Vagina (tissue), 2 donors: Measurements from ENCODE around the gene SCML1.

Source experiments
- POLR2A ChIP-seq, 2 donors: fragments of 450-650 bp; IDR thresholded peaks; one replicate each; pipeline ENCODE4 v1.6.1; 2017; ENCODE audit warnings: antibody characterized with exemption in 2 of 2, mild to moderate bottlenecking in 2 of 2, moderate library complexity in 2 of 2
- POLR2AphosphoS5 ChIP-seq, 2 donors: sonication (generic); formaldehyde crosslinking; IDR thresholded peaks; one replicate each; pipeline ENCODE4 v1.9.0; 2017; ENCODE audit warnings: antibody characterized with exemption in 2 of 2, mild to moderate bottlenecking in 2 of 2, low read depth in 1 of 2; ENCODE audit not compliant: insufficient read depth in 1 of 2
- TF ChIP-seq, protein P1 (sequence below), 3 experiments: fragments of 450-650 bp in 2 of 3; fragments of 200-600 bp in 1 of 3; sonication (generic) in 1 of 3; IDR thresholded peaks; one replicate each; pipeline ENCODE4 v1.5.1; 2017 to 2019; ENCODE audit warnings: antibody characterized with exemption in 3 of 3, mild to moderate bottlenecking in 2 of 3, moderate library complexity in 2 of 3

DNA sequence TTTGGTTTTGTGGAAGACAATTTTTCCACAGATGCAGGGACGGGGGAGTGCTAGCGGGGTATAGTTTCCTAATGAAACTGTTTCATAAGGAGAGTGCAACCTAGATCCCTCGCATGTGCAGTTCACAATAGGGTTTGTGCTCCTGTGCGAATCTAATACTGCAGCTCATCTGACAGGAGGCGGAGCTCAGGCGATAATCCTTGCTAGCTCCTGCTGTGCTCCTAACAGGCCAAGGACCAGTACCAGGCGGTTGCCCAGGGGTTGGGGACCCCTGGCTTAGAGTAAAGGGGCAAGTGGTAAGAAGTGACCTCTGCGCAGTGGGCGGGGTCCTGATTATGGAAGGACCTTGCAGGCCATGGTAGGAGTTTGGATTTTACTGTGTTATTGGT is 3.8 kb downstream of the SCML1 start:
- TF ChIP-seq, protein P1, sequence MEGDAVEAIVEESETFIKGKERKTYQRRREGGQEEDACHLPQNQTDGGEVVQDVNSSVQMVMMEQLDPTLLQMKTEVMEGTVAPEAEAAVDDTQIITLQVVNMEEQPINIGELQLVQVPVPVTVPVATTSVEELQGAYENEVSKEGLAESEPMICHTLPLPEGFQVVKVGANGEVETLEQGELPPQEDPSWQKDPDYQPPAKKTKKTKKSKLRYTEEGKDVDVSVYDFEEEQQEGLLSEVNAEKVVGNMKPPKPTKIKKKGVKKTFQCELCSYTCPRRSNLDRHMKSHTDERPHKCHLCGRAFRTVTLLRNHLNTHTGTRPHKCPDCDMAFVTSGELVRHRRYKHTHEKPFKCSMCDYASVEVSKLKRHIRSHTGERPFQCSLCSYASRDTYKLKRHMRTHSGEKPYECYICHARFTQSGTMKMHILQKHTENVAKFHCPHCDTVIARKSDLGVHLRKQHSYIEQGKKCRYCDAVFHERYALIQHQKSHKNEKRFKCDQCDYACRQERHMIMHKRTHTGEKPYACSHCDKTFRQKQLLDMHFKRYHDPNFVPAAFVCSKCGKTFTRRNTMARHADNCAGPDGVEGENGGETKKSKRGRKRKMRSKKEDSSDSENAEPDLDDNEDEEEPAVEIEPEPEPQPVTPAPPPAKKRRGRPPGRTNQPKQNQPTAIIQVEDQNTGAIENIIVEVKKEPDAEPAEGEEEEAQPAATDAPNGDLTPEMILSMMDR (IDR thresholded peaks at IDR 0.05): no peak
- no peak for TF ChIP-seq POLR2AphosphoS5 (IDR thresholded peaks at IDR 0.05; ENCODE audit: insufficient read depth in 1 of 2, low read depth in 1 of 2)
- TF ChIP-seq POLR2A (IDR thresholded peaks at IDR 0.05): no peak
